GM19397 (cell line): ENCODE measurements around the gene LAMA3.

Experiments
- ATAC-seq: cut with Tn5 transposase; IDR thresholded peaks from one replicate; pipeline ENCODE4 v1.9.1; 2021; ENCODE audit warnings: mild to moderate bottlenecking, moderate library complexity; ENCODE audit not compliant: unreplicated experiment

LAMA3 gene

DNA sequence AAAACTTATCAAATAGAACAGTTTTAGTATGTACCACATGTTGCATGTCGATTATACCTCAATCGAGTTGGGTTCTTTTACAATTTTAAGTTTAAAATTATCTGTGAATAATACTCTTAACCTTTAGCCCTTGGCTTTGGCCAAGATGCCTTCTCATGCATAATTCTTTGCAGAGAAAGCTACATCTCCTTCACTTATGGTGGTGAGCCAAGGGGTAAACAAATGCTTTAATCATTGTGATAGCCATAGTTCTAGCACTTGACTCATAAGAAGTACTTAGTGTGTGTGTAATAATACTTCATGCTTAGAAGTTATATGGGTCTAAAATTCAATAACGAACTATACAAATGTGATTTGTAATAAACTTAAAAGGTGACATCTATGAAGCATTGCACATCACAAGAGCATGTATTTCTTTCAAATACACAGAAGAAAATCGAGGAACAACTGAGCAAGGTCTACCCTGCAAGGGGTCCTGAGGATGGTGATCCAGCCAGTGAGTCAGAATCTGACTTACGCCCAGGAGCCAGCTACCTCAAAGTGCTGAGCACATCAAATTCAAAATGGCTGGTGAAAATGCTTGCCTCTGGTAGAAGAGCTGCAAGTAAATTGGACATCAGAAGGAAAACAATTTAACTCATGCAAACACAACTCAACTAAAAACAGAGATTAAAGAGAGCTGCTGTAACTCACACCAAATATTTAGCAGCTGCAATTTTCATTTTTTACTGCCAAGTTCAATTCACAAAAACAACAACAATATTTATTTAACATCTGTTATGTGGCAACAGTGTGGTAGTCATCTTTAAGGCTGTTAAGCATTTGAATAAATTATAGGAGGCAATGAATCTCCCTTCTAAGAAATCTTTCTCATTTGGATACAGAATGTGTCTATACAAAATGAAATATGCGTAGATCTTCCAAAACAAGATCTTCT, 301.5 kb downstream of the LAMA3 start:
- no peak for ATAC-seq

DNA sequence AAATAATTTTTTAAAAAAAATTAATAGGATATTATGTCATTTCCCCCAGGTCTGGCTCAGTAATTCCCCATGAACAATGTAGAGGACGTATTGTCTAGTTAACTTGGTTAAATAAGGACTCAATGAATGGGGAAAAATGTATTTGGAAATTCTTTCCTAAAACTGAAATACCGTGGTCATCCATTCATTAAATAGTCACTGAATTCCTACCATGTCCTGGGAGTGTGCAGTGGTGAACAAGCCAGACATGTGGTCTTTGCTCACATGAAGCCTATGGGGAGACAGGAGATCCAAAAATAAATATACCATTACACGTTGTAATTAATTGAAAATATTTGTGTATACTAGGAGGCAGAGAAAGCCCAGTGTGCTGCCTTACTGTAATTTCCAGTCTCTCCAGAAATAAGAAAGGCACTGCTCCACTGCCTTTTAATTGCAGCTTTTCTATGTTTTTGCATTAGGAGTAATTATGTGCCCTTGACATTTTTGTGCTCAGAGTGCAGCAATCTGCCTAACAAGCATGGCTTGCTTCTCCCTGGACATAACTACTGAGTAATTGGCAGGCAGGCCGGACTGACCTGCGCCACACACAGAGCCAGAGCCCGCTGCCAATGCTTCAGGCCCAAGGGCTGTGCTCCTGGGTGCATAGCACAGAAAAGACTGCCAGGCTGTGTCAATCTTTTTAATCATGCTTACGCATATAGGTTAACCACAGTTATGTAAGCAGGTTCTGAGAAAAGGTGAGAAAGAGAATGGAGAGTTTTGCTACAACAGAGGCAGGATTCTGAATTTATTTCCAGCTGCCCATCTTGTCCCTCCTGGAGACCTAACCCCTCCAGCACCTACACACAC, 303.1 kb downstream of the LAMA3 start:
- ATAC-seq, result no peak

DNA sequence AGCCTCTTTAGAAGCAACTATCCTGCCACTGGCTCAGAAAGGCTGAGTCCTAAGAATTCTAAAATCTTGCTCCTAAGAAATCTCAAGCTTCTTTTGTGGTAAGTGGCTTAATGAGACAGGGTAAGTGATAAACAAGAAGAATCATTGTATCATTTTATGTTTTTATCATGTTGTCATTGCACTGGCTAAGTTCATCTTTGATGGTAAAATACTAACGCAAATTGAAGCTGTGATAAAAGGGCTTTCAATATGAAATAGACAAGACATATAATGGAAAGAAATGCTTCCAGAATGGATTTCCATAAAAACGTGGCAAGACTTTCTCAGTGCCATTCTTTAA, 303.7 kb downstream of the LAMA3 start:
- ATAC-seq, result no peak

DNA sequence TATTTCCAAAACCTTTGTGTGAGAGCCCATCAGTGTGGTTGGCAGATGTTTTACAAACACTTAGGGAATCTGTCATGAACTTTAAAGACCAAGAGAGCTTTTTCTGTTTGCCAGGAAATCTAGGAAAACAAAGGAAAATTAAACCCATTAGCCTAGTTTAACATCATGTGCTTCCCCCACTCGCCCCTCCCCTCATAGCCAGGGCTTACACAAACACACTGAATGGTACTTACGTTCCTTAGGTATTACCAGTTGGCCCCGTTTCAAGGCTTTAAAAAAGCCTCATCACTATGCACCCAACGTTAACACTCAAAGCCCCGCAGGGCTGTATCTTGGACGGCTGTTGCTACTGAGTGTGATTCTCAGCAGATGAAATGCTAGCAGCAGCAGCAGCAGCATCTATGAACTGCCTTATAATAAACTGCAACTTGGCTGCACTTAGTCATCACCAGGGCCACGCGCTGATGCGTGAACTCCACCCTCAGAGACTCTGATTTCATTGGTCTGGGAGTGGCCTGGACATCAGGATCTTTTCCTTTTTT, 305.2 kb downstream of the LAMA3 start:
- ATAC-seq, result no peak

DNA sequence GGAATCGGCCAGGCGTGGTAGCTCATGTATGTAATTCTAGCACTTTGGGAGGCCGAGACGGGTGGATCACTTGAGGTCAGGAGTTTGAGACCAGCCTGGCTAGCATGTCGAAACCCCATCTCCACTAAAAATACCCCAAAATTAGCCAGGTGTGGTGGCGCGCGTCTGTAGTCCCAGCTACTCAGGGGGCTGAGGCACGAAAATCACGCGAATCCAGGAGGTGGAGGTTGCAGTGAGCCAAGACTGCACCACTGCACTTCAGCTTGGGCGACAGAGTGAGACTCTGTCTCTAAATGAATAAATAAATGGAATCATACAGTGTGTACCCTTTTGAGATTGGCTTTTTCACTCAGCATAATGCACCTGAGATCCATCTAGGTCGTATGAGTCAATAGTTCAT, 305.9 kb downstream of the LAMA3 start:
- ATAC-seq, result no peak

DNA sequence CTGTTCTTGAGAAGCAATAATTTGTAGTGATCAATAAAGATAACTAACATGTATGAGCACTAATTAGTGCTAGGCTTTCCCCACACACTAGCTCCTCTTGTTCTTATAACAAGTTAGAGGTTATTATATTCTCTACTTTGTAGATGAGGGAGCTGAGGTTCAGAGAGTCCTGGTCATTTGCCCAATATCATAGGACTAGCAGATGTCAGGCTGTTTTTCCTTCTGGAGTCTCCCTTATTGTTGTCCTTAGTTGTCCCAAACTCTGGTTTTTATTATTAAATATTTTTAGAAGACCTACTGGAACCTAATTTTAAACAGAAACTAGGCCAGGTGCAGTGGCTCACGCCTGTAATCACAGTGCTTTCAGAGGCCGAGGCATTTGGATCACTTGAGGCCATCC, 308.8 kb downstream of the LAMA3 start:
- ATAC-seq, result no peak

DNA sequence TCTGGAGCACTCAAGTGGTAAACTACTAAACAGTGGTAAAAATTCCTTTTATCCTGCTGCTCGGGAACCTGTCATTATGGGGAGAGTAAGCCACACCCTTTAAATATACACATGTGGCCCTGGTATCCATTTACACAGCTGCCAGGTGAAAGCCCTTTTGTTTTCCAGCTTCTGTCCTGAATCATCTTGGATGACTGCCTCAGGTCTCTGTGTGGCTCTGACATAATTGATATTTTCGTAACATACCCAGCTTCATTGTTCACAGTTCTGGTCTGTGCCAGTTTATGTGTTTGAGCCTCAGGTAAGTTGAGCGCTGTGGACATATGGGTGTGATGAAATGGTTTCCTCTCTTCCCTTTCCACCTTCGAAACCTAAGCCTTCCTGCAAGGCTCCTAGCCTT, 309.6 kb downstream of the LAMA3 start:
- ATAC-seq, result no peak

DNA sequence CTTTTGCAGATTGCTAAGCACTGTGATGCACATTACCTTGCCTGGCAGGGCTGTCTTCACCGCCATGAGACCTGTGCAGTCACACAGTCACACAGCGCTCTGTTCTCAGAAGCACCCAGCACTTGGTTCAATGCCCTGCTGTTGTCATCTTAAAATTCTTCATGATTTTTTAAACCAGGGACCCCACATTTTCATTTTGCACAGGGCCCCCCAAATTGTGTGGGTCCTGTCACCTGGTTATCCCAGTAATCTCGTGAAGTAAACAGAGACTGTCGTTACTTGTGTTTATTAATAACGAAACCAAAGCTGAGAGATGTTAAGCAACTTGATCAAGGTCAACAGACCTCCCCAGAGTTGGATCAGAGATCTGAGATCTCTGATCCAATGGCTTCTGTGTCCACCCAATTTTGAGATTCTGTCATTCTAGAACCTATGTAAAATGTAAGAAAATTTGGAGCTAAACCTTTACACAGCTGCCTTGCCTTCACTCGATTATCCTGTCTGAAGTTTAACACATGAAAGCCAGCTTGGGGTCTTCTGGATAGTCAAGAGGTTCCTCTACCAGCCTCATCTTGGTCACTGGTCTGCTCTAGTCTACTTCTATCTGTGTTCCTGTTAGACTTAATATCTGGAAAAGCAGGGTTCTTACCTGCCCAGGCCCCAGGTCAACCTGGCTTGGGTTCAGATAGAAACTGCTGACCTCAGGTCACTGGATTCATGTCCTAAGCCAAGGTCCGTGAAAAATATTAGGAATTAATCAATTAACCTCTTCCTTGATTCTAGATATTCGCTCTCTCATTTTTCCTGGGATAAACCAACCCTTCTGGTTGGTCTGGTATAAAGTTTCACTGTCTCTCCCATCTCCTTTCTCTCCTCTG, 311.6 kb downstream of the LAMA3 start:
- no peak for ATAC-seq

DNA sequence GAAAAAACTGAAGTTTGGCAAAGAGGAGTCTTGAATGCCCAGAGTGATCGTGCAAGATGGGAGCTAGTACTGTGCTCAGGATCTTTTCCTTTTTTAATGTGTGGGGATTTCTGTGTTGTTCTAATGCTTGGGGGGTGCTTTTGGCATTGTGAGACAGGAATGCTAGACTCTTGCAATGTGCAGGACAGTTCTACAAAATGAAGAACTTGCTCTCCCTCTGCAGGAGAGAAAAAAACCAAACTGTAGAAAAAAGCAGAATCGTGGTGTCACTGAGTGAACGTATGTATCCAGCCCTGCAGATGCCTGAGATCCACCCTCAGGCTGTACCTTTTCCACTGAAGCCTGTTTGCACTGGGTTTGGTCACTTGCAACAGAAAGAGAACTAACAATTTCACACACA, 313.2 kb downstream of the LAMA3 start:
- no peak for ATAC-seq

DNA sequence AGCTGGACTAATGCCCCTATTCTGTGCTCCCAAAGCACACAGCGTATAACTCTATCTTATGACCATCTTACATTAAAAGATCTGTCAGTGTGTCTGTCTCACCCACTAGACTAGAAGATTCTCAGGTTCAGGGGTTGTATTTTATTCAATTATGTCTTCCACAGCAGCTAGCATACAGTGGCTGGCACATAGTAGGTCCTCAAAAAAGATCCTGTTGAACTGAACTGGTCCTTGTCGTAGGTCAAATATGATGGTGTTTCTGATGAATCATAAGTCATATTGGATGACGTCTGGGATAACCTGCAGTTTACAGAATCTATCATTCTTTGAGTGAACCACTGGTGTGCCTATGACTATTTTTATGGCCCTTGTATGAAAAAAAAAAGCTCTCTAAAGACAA, 314.0 kb downstream of the LAMA3 start:
- ATAC-seq, result no peak

- no peak for ATAC-seq
These were observed 314.8 kb downstream of the LAMA3 start for GRCh38 chr18:24003903-24004640.
